GM12875 (cell line): Measurements from ENCODE around the gene SERINC3.

ENCODE experiments used
- H3K4me3 ChIP-seq: one replicate; pipeline ENCODE4 v1.5.1; 2011; ENCODE audit warnings: low read depth, low read length, control low read depth
- TF ChIP-seq, protein P1 (sequence below): IDR thresholded peaks from 2 replicates; pipeline ENCODE4 v1.5.1; 2011; ENCODE audit warnings: low read depth, mild to moderate bottlenecking, control low read depth, inconsistent platforms, low read length, moderate library complexity, borderline replicate concordance; ENCODE audit not compliant: insufficient read depth

SERINC3 gene

DNA sequence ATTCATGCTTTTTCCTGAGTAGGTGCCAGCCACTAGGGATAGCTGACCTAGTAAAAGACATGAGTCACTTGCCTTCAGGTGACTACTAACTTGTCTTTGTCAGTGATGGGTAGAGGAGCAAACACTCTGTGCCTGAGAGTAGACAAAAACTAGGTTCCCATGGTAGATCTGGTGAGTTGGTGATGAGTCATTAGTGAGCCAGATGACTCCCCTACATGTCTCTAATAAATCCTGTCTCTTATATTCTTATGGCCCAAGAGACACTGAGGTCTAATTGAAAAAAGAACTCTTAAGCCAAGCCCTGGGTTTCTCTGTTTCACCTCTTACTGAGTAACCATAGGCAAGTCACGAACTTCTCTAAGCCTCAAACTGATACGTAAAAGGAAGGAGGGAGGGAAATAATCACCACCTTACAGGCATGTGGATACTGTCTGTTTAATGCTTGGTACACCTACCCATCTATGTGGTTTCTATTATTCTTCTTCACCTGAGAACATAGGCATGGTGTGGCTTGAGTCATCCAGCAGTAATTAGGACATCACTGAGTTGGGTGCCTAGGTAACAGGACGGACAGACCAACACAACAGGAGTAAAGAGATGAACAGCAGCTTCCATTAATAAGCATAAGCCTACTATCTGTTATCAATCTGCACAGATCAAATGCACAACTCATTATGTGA, 25.9 kb downstream of the SERINC3 start:
- no peak overlapping the region for H3K4me3 ChIP-seq
- TF ChIP-seq, protein P1, sequence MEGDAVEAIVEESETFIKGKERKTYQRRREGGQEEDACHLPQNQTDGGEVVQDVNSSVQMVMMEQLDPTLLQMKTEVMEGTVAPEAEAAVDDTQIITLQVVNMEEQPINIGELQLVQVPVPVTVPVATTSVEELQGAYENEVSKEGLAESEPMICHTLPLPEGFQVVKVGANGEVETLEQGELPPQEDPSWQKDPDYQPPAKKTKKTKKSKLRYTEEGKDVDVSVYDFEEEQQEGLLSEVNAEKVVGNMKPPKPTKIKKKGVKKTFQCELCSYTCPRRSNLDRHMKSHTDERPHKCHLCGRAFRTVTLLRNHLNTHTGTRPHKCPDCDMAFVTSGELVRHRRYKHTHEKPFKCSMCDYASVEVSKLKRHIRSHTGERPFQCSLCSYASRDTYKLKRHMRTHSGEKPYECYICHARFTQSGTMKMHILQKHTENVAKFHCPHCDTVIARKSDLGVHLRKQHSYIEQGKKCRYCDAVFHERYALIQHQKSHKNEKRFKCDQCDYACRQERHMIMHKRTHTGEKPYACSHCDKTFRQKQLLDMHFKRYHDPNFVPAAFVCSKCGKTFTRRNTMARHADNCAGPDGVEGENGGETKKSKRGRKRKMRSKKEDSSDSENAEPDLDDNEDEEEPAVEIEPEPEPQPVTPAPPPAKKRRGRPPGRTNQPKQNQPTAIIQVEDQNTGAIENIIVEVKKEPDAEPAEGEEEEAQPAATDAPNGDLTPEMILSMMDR, result no peak

DNA sequence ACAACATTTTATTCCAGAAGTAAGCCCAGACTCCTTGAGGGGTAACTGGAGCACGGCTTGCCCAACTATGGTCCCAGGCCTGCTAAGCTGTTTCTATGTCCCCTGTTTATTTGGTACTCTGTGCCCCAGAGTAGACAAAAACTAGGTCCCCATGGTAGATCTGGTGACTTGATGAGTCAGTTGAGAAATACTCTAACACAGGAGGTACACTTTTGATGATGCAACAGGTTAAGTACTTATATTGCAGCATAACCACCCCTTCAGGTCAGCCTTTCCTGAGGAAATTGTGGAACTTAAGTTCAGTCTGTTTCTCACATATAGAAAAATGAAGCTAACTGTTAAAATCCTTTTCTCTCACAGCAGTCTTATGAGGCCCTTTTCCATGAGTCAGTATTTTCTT, 26.6 kb downstream of the SERINC3 start:
- TF ChIP-seq, protein P1, result no peak
- no peak overlapping the region for H3K4me3 ChIP-seq

DNA sequence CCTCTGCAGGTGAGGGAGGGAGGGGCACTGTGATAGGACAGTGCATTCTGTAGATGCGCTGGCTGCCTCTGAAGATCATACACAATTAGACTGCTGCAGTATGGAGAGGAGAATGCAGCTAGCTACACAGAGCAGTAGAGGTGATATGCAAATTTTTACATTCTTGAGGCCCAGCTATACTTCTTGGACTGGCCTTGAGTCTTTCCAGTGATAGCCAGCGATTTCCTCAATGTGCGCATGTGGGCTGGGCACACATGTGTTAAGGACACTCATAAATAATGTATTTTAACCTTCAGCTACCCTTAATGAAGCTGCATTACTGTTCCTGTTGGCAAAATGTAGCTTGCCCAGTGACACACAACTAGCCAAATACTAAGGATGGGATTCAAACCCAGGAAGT, 27.2 kb downstream of the SERINC3 start:
- H3K4me3 ChIP-seq, result no peak overlapping the region
- TF ChIP-seq, protein P1, result no peak

DNA sequence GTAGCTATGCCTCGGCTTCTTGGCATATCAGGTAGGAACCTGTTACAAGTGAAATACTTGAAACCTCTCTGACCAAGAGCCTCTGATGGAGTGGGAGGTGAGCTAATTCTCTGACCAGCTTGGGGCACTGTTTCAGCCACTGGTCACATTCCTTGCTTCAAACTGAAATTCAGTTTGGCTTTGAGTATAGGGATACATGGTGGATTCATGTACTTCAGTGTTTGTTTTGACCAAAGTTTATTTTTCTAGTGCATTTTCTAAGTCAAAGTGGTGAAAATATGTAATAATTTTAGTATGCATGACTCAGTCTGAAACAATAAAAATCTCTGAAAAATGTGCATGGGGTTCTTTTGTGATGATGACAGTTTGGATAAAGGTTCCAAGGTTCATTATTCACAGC, 27.6 kb downstream of the SERINC3 start:
- H3K4me3 ChIP-seq, result no peak overlapping the region

DNA sequence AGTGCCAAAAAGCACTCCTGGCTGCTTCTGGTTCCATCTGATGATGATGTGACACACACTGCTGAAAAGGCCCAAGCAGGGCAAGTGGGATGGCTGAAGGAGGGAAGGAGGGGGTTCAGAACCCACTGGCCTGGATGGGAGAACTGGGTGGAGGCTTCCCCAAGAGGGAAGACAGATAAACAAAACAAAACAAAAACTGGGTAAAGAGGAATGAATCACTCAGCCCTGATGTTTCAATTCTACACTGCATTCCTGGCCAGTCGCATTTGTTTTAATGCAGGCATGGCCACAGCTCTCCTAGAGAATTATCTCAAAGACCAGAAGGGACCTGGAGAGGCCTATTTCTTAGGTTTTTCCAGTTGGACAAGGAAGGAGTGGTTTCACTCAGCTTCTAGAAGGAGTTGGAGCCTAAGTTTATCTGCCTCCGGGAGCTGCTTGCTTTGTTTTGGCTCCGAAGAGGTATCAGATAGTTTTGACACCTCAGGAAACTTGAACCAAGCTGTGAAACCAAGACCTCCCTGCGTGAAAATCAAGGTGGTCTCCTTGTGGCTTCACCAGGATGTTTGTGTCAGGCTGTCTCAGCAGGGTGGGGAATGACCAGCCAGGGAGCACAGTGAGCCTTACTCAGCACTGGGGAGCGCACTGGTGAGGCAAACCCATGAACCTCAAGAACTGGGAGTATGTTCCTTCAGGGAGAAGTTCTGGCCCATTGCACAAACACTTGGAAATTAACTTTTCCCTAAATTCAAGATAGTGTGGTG, 30.1 kb downstream of the SERINC3 start:
- TF ChIP-seq, protein P1, result no peak
- no peak overlapping the region for H3K4me3 ChIP-seq

More for the DNA sequence above, 27.6 kb downstream of the SERINC3 start:
- TF ChIP-seq, protein P1, result no peak

DNA sequence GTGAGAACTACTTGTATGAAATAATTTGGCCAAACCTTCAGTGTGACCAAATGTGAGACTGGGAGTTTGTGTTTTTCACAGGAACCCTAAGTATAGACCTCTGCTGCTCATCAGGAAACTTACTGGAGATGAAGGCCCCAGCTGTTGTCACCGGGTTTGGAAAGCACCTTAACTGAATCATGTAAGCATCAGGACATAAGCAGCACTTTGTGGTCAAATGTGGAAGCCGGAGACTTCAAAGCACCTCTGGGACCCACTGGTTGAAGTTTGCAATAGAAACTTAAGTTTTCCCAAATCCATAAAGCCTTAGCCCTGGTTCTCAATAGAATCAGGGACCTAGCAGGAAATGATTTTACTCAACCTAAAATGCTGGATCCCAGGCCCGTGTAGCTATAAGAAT, 31.9 kb downstream of the SERINC3 start:
- no peak overlapping the region for H3K4me3 ChIP-seq
- TF ChIP-seq, protein P1, result no peak

DNA sequence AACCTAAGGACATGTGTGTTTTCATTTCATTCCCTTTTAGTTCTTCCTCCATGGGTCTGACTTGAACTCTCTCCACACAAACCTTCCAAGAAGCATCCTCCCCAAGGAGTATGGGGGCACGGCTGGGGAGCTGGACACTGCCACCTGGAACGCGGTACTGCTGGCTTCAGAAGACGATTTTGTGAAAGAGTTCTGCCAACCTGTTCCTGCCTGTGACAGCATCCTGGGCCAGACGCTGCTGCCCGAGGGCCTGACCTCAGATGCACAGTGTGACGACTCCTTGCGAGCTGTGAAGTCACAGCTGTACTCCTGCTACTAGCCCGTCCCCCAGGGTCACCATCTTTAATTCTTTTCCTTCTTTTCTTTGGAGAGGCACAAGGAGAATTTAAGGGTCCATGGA, 32.6 kb downstream of the SERINC3 start:
- TF ChIP-seq, protein P1, result no peak
- no peak overlapping the region for H3K4me3 ChIP-seq
